Activated CD4-positive, alpha-beta memory T cell treated with anti-CD3 and anti-CD28 coated beads, Interleukin-2, amount 10 ng/mL, durations not matched to agents 7 days and 5 days (primary cell): ENCODE data around the gene KIF3C. TPM values are rescaled to one million over a fixed set of nuclear protein-coding genes. Genes with fewer than 3 reads are reported as not detected.
"Not testable (repeated sequence)": the region's sequence is repeated elsewhere in the genome, so short reads cannot be mapped to it uniquely, and the experiment has no call there.

Experiments
- CTCF ChIA-PET: fragments of 350-600 bp; sonication (Branson Sonifier 250); formaldehyde crosslinking; loops from one replicate; lab custom pipeline; 2021; ENCODE audit warnings: antibody characterized with exemption, inconsistent platforms; lab: Charles Lee
- POLR2A ChIA-PET: fragments of 350-600 bp; sonication (Branson Sonifier 250); formaldehyde crosslinking; loops from one replicate; lab custom pipeline; 2021; ENCODE audit warnings: antibody characterized with exemption; lab: Charles Lee
- DNase-seq: peaks from one replicate; pipeline ENCODE4 v3.0.0-alpha.2; 2020
- H3K27ac Mint-ChIP-seq: one replicate; pipeline ENCODE4 v1.8.0; 2021; ENCODE audit warnings: mild to moderate bottlenecking, mixed read lengths
- H3K27me3 Mint-ChIP-seq: one replicate; pipeline ENCODE4 v1.8.0; 2021; ENCODE audit warnings: mixed read lengths
- H3K36me3 Mint-ChIP-seq: one replicate; pipeline ENCODE4 v1.8.0; 2021; ENCODE audit warnings: low read depth, mixed read lengths
- H3K4me1 Mint-ChIP-seq: one replicate; pipeline ENCODE4 v1.8.0; 2021; ENCODE audit warnings: mixed read lengths
- H3K4me3 Mint-ChIP-seq: one replicate; pipeline ENCODE4 v1.8.0; 2021; ENCODE audit warnings: mild to moderate bottlenecking, mixed read lengths
- H3K9me3 Mint-ChIP-seq: one replicate; pipeline ENCODE4 v1.8.0; 2021; ENCODE audit warnings: mixed read lengths
- total RNA-seq, 2 experiments: library from RNA; stranded (reverse); gene quantifications; one replicate each; pipeline ENCODE4 v1.2.3, GENCODE V29; 2021

KIF3C gene
- total RNA-seq, 2 experiments from 2014 or later, result 10.3 to 10.7 TPM

DNA sequence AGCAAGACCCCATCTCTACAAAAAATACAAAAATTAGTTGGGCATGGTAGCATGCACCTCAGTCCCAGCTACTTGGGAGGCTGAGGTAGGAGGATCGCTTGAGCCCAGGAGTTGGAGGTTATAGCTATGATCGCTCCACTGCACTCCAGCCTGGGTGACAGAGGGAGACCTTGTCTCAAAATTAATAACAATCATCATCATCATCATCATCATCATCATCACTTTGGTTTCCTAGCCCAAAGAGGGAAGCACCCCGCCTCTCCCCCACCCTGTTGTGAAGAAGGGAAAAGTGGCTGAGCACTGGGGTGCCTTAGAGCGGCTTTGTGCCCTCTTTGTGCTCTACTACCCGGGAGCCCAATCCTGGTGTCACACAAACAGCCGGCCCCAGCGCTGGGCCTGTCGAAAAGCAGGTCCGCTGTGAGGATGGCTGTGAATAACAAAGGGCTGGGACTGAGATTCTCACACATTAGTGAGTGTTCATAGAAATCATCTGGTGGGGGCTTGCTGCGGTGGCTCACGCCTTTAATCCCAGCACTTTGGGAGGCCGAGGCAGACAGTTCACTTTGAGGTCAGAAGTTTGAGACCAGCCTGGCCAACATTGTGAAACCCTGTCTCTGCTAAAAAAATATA lies 61.4 kb downstream of the KIF3C start:
- Mint-ChIP-seq H3K27me3 (no peaks in the 10 kb centered on the region), H3K4me3 (no peak overlapping the region), H3K27ac (no peak overlapping the region), H3K4me1 (peaks cover 9% of the 10 kb centered on the region), H3K9me3 (no peaks in the 10 kb centered on the region), H3K36me3 (no peaks in the 10 kb centered on the region)
- no peak for DNase-seq
- POLR2A ChIA-PET, result interaction anchor here (1.5 kb wide), 1 partner anchor 42 kb away, joined by 4 read pairs; the partner anchor contains the start of gene ASXL2
- CTCF ChIA-PET, result interaction anchor here (0.7 kb wide), 2 partner anchors 30 to 40 kb away, joined by 4 read pairs; no protein-coding TSS in a partner anchor

DNA sequence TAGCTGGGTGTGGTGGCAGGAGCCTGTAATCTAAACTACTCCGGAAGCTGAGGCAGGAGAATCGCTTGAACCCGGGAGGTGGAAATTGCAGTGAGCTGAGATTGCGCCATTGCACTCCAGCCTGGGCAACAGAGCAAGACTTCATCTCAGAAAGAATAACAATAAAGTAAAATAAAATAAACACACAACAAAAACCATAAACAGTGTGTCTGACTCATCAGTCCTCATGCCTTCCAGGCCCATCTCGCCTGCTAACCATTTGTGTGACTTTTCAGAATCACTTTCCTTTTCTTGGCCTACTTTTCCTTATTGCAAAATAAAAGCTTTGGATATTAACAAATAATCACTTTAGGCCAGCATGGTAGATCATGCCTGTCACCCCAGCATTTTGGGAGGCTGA lies 62.0 kb downstream of the KIF3C start:
- Mint-ChIP-seq H3K4me3 (no peak overlapping the region), H3K27ac (no peak overlapping the region), H3K4me1 (peaks cover 11% of the 10 kb centered on the region), H3K9me3 (no peaks in the 10 kb centered on the region), H3K27me3 (no peaks in the 10 kb centered on the region), H3K36me3 (no peaks in the 10 kb centered on the region)
- no peak for DNase-seq
- ChIA-PET POLR2A (interaction anchor here (1.5 kb wide), 1 partner anchor 41 kb away, joined by 4 read pairs; the partner anchor contains the start of gene ASXL2), CTCF (interaction anchor here (0.7 kb wide), 1 partner anchor 30 kb away, joined by 4 read pairs; no protein-coding TSS in a partner anchor)

DNA sequence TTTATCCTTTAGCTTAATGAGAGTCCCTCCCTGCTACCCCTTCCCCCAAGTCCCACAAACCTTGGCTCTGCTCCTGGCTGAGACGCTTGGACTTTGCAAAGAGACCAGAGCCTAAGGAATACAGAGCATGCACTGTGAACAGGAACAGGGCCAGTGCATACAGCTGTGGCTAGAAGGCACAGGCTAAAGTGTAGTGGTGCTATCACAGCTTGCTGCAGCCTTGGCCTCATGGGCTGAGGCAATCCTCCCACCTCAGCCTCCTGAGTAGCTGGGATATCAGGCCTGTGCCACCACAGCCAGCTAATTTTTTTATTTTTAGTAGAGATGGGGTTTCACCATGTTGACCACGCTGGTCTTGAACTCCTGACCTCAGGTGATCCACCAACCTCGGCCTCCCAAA lies 64.5 kb downstream of the KIF3C start:
- ChIA-PET POLR2A (interaction anchor here (0.8 to 2.5 kb wide), 3 partner anchors 9 to 150 kb away, joined by 3 to 12 read pairs (median 4); partner anchors contain the start of gene ASXL2), CTCF (interaction anchor here (1.4 kb wide), 1 partner anchor 39 kb away, joined by 3 read pairs; no protein-coding TSS in a partner anchor)
- Mint-ChIP-seq H3K4me1 (peaks cover 11% of the 10 kb centered on the region), H3K4me3 (no peak overlapping the region), H3K27me3 (peaks cover 2% of the 10 kb centered on the region), H3K27ac (no peak overlapping the region), H3K9me3 (no peaks in the 10 kb centered on the region), H3K36me3 (no peaks in the 10 kb centered on the region)
- DNase-seq, result no peak

DNA sequence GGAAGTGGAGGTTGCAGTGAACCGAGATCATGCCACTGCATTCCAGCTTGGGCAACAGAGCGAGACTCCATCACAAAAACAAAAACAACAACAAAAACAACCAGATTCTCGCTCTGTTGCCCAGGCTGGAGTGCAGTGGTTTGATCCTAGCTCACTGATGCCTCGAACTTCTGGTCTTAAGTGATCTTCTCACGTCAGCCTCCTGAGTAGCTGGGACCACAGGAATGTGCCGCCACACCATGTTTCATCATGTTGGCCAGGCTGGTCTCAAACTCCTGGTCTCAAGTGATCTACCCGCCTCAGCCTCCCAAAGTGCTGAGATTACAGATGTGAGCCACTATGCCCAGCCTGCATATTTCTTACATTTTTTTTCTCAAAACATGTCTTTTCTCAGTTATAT lies 64.9 kb downstream of the KIF3C start:
- CTCF ChIA-PET, result interaction anchor here (1.4 to 1.9 kb wide), 2 partner anchors 39 to 66 kb away, joined by 3 to 8 read pairs; no protein-coding TSS in a partner anchor
- POLR2A ChIA-PET, result interaction anchor here (0.8 to 2.5 kb wide), 3 partner anchors 9 to 151 kb away, joined by 3 to 12 read pairs (median 4); partner anchors contain the start of gene ASXL2
- peaks cover 11% of the 10 kb centered on the region for H3K4me1 Mint-ChIP-seq
- not testable (repeated sequence) for H3K36me3 Mint-ChIP-seq, H3K9me3 Mint-ChIP-seq, DNase-seq, H3K27ac Mint-ChIP-seq, H3K27me3 Mint-ChIP-seq, H3K4me3 Mint-ChIP-seq

DNA sequence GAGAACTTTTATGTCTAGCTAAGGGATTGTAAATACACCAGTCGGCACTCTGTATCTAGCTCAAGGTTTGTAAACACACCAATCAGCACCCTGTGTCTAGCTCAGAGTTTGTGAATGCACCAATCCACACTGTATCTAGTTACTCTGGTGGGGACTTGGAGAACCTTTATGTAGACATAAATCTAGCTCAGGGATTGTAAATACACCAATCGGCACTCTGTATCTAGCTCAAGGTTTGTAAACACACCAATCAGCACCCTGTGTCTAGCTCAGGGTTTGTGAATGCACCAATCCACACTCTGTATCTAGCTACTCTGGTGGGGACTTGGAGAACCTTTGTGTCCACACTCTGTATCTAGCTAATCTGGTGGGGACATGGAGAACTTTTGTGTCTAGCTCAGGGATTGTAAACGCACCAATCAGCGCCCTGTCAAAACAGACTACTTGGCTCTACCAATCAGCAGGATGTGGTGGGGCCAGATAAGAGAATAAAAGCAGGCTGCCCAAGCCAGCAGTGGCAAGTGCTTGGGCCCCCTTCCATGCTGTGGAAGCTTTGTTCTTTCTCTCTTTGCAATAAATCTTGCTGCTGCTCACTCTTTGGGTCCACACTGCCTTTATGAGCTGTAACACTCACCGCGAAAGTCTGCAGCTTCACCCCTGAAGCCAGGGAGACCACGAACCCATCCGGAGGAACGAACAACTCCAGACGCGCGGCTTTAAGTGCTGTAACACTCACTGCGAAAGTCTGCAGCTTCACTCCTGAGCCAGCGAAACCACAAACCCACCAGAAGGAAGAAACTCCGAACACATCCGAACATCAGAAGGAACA lies 66.1 kb downstream of the KIF3C start:
- POLR2A ChIA-PET, result interaction anchor here (0.9 to 2.5 kb wide), 3 partner anchors 11 to 38 kb away, joined by 3 to 12 read pairs (median 4); partner anchors contain the start of gene ASXL2
- CTCF ChIA-PET, result interaction anchor here (1.0 to 1.9 kb wide), 2 partner anchors 64 to 68 kb away, joined by 3 to 8 read pairs; no protein-coding TSS in a partner anchor
- peaks cover 11% of the 10 kb centered on the region for H3K4me1 Mint-ChIP-seq

DNA sequence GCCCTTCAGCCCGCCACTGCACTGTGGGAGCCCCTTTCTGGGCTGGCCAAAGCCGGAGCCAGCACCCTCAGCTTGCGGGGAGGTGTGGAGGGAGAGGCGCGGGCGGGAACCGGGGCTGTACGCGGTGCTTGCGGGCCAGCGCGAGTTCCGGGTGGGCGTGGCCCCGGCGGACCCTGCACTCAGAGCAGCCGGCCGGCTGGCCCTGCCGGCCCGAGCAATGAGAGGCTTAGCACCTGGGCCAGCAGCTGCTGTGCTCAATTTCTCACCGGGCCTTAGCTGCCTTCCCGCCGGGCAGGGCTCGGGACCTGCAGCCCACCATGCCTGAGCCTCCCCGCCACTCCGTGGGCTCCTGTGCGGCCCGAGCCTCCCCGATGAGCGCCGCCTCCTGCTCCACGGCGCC lies 66.9 kb downstream of the KIF3C start:
- ChIA-PET POLR2A (interaction anchor here (0.9 kb wide), 1 partner anchor 35 kb away, joined by 4 read pairs; no protein-coding TSS in a partner anchor), CTCF (interaction anchor here (1.9 kb wide), 1 partner anchor 64 kb away, joined by 8 read pairs; no protein-coding TSS in a partner anchor)
- DNase-seq, H3K36me3 Mint-ChIP-seq, H3K9me3 Mint-ChIP-seq, H3K4me3 Mint-ChIP-seq, H3K27me3 Mint-ChIP-seq, H3K27ac Mint-ChIP-seq: not testable (repeated sequence)
- peaks cover 11% of the 10 kb centered on the region for H3K4me1 Mint-ChIP-seq

More for the DNA sequence above, 66.1 kb downstream of the KIF3C start:
- H3K9me3 Mint-ChIP-seq, H3K36me3 Mint-ChIP-seq, H3K27me3 Mint-ChIP-seq: not testable (repeated sequence)
- peak; percentile 62 for DNase-seq
- peak overlapping the region; percentile 45 for H3K27ac Mint-ChIP-seq
- peak overlapping the region; percentile 61 for H3K4me3 Mint-ChIP-seq

DNA sequence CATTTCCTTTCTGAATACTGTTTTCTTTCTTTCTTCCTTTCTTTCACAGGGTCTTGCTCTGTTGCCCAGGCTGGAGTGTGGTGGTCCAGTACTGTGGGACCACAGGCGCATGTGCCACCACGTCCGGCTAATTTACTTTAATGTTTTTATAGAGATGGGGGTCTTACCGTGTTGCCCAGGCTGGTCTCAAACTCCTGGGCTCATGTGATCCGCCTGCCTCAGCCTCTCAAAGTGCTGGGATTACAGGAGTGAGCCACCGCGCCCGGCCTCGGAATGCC lies 68.7 kb downstream of the KIF3C start:
- peaks cover 11% of the 10 kb centered on the region for H3K4me1 Mint-ChIP-seq
- H3K27ac Mint-ChIP-seq, H3K4me3 Mint-ChIP-seq, DNase-seq, POLR2A ChIA-PET, H3K27me3 Mint-ChIP-seq, H3K9me3 Mint-ChIP-seq, H3K36me3 Mint-ChIP-seq: not testable (repeated sequence)
- CTCF ChIA-PET, result interaction anchor here (1.5 kb wide), 1 partner anchor 34 kb away, joined by 3 read pairs; no protein-coding TSS in a partner anchor

DNA sequence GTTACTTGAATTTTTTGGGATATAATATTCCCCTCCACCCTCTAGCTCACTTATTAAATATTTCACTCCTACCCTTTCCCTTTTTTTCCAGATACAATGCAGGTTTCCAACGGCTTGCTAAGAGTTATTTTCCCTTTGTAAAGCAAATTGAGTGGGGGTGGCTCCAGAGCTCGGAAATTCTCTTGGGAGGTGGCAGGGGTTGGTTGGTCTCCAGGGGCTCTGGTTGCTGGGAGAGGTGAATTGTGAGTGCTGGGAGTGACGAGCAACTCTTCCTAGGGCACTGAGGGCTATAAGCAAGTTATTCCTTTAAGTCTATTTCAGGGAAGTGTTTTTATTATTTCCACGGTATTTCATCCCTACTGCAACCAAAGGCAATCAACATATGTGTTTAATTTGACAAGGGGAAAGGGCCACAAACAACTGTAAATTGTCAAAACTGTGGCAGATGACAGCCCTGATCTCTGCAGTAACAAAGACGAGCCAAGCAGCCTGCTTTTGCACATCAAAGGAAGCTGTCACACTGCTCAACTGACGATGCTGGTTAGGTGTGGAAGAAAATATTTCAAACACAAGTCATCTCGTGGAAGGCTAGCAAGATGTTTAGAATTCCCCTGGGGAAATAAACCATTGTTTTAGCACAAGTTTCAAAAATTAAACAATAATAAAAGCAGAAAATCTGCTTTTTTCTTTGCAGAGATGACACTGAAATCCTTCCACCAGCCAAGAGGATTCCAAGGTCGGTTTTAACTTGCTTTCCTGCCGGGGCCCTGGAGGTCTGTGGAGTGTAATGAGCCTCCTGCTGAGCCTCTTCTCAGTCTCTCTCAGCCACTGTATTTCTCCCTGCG lies 69.2 kb downstream of the KIF3C start:
- Mint-ChIP-seq H3K27me3 (peaks cover 3% of the 10 kb centered on the region), H3K4me3 (no peak overlapping the region), H3K4me1 (peaks cover 11% of the 10 kb centered on the region), H3K9me3 (no peaks in the 10 kb centered on the region), H3K36me3 (no peaks in the 10 kb centered on the region), H3K27ac (no peak overlapping the region)
- POLR2A ChIA-PET, result no interaction called here
- CTCF ChIA-PET, result no interaction called here
- no peak for DNase-seq

DNA sequence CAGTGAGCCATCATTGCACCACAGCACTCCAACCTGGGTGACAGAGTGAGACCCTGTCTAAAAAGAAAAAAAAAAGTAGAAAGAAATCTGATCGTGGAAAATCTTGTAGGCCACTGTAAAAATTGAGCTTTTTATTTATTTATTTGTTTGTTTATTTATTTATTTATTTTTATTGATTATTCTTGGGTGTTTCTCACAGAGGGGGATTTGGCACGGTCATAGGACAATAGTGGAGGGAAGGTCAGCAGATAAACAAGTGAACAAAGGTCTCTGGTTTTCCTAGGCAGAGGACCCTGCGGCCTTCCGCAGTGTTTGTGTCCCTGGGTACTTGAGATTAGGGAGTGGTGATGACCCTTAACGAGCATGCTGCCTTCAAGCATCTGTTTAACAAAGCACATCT lies 72.7 kb downstream of the KIF3C start:
- not testable (repeated sequence) for H3K4me3 Mint-ChIP-seq, H3K36me3 Mint-ChIP-seq, H3K27ac Mint-ChIP-seq, H3K9me3 Mint-ChIP-seq, H3K4me1 Mint-ChIP-seq, H3K27me3 Mint-ChIP-seq, DNase-seq
- ChIA-PET CTCF (interaction anchor here (1.0 kb wide), 1 partner anchor 41 kb away, joined by 3 read pairs; no protein-coding TSS in a partner anchor), POLR2A (interaction anchor here (1.4 kb wide), 1 partner anchor 31 kb away, joined by 3 read pairs; the partner anchor contains the start of gene ASXL2)

DNA sequence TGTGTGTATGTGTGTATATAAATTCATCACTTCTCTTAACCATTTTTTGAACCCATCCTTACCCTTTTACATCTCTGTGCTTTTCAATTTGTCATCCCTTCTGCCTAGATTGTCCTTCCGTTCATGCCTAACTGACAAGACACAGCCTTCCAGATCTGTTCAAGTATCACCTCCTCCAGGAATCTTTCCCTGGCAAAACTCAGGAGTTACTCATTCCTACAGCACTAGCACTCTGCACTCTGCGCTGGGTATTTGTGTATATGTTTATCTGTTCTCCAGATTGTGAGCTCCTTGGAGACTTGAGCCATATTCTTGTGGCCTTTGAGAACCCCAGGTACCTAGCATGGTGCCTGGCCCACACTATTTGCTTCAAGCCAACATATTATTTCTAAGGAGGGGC lies 77.2 kb downstream of the KIF3C start:
- Mint-ChIP-seq H3K4me1 (no peaks in the 10 kb centered on the region), H3K27me3 (no peaks in the 10 kb centered on the region), H3K9me3 (no peaks in the 10 kb centered on the region), H3K4me3 (no peak overlapping the region), H3K36me3 (no peaks in the 10 kb centered on the region), H3K27ac (no peak overlapping the region)
- CTCF ChIA-PET, result no interaction called here
- POLR2A ChIA-PET, result interaction anchor here (0.9 kb wide), 1 partner anchor 11 kb away, joined by 3 read pairs; no protein-coding TSS in a partner anchor
- no peak for DNase-seq

DNA sequence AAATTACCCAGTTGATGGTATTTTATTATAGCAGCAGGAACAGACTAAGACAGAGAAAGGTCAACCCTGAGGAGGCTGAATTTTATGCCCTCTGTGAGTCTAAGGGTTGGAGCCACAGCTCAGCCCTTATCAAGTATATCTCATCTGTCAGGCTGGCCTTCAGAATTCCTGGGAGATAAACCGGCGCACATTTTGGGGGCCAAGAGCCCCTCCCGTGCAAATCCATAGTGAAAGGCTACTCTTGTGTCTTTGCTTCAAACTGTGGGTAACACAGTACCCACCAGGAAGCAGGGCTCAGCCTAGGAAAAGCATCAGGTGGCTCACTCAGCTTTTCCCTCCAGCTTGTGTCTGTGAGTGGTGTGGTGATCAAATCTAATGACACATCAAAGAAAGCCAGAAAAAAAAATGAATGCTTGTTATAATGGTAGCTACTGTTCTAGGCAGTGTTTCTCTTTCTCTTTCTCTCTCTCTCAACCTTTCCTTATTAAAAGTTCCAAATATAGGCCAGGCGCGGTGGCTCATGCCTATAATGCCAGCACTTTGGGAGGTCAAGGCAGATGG lies 79.0 kb downstream of the KIF3C start:
- no peaks in the 10 kb centered on the region for H3K4me1 Mint-ChIP-seq
- H3K27ac Mint-ChIP-seq, result no peak overlapping the region
- ChIA-PET CTCF (interaction anchor here (1.1 kb wide), 1 partner anchor 25 kb away, joined by 3 read pairs; the partner anchor contains the start of gene ASXL2), POLR2A (interaction anchor here (0.6 kb wide), 1 partner anchor 70 kb away, joined by 4 read pairs; no protein-coding TSS in a partner anchor)
- DNase-seq, result no peak
- H3K4me3 Mint-ChIP-seq, result no peak overlapping the region
- H3K9me3 Mint-ChIP-seq, result no peaks in the 10 kb centered on the region
- no peaks in the 10 kb centered on the region for H3K27me3 Mint-ChIP-seq
- no peaks in the 10 kb centered on the region for H3K36me3 Mint-ChIP-seq
